Fibroblast of skin of scalp (primary cell): Measurements from ENCODE around the gene EIF4B.
A peak's percentile ranks its signal among the peaks of the same experiment; 100 is the strongest.

Experiments
- DNase-seq: peaks from one replicate; pipeline ENCODE4 v3.0.0-alpha.2; 2013

The EIF4B gene

GRCh38 chr12:53059434-53060063 is 53.3 kb downstream of the EIF4B start:
- no peak for DNase-seq

GRCh38 chr12:53060064-53060720 is 53.9 kb downstream of the EIF4B start:
- no peak for DNase-seq

- no peak for DNase-seq
Observed at GRCh38 chr12:53060721-53061276, 54.5 kb downstream of the EIF4B start.

GRCh38 chr12:53061404-53062010 is 55.3 kb downstream of the EIF4B start:
- no peak for DNase-seq

- DNase-seq, result no peak
Observed at GRCh38 chr12:53062011-53062961, 56.0 kb downstream of the EIF4B start.

- no peak for DNase-seq
Observed at GRCh38 chr12:53062977-53063707, 56.9 kb downstream of the EIF4B start.

GRCh38 chr12:53063708-53064612 is 57.7 kb downstream of the EIF4B start:
- DNase-seq, result peak; percentile 68

- DNase-seq, result no peak
Observed at GRCh38 chr12:53064613-53065436, 58.6 kb downstream of the EIF4B start.

- no peak for DNase-seq
Observed at GRCh38 chr12:53065470-53065869, 59.2 kb downstream of the EIF4B start.

GRCh38 chr12:53065975-53066931 is 60.0 kb downstream of the EIF4B start:
- peak; percentile 84 for DNase-seq

- DNase-seq, result no peak
Observed at GRCh38 chr12:53067074-53067992, 61.1 kb downstream of the EIF4B start.

GRCh38 chr12:53067993-53068770 is 61.9 kb downstream of the EIF4B start:
- DNase-seq, result no peak

GRCh38 chr12:53068811-53069585 is 62.7 kb downstream of the EIF4B start:
- DNase-seq, result no peak

- no peak for DNase-seq
Observed at GRCh38 chr12:53069621-53070410, 63.6 kb downstream of the EIF4B start.
